Left lung (tissue), 10 donors: ENCODE results near the gene TMIGD3. TPM values are rescaled to one million over a fixed set of nuclear protein-coding genes. Genes with fewer than 3 reads are reported as not detected.

Experiments
- ATAC-seq: fragments of 200-7000 bp; cut with Tn5 transposase; one replicate; pipeline ENCODE4 v1.9.1; 2020; ENCODE audit warnings: moderate library complexity
- DNase-seq, 4 donors: peaks; one replicate each; pipeline ENCODE4 v3.0.0-alpha.2; 2013 to 2020
- H3K27ac ChIP-seq, 2 donors: fragments of 200-600 bp; sonication (generic) in 1 of 2; one replicate each; pipeline versions ENCODE4 v1.5.0 to v1.8.0; 2020 to 2021
- H3K27me3 ChIP-seq, 2 donors: fragments of 200-600 bp; sonication (generic) in 1 of 2; one replicate each; pipeline versions ENCODE4 v1.5.0 to v1.8.0; 2020 to 2021
- H3K36me3 ChIP-seq, 2 donors: fragments of 200-600 bp; sonication (generic) in 1 of 2; one replicate each; pipeline versions ENCODE4 v1.5.0 to v1.8.0; 2020 to 2021
- H3K4me1 ChIP-seq, 2 donors: fragments of 200-600 bp; one replicate each; pipeline ENCODE4 v1.8.0; 2021
- H3K4me3 ChIP-seq, 2 donors: fragments of 200-600 bp; sonication (generic) in 1 of 2; one replicate each; pipeline versions ENCODE4 v1.5.0 to v1.8.0; 2020 to 2021; ENCODE audit warnings: mild to moderate bottlenecking in 1 of 2
- H3K9me3 ChIP-seq, 2 donors: fragments of 200-600 bp; sonication (generic) in 1 of 2; one replicate each; pipeline versions ENCODE4 v1.5.0 to v1.8.0; 2020 to 2021
- intact Hi-C, 2 donors: fragments of 100-400 bp; cut with DNase I; formaldehyde crosslinking; loops; one replicate each; pipeline versions ENCODE4 v1.11.2 to v1.14.2; 2022
- polyA plus RNA-seq, 6 donors: library from polyadenylated mRNA; unstranded; fragments of 120-200 nt; gene quantifications; one replicate each; pipeline ENCODE4 v1.2.1, GENCODE V29; 2013; ENCODE audit not compliant: insufficient read length in 6 of 6
- total RNA-seq, 2 donors: library from RNA; stranded (reverse); fragmentation: NEBNext Ultra II Directional; extraction: Animal tissue kit (Norgen Biotek cat#: 25700); gene quantifications; one replicate each; pipeline ENCODE4 v1.2.1, GENCODE V29; 2021
- TF ChIP-seq, protein P1 (sequence below), 2 donors: fragments of 200-600 bp; sonication (generic) in 1 of 2; IDR thresholded peaks; one replicate each; pipeline versions ENCODE4 v1.5.0 to v1.8.0; 2021; ENCODE audit warnings: antibody characterized with exemption in 2 of 2
- donor health status: DM: no; HTN: yes; CAD: no.
- donor health status: DM: no; HTN: no; CAD: no.

TMIGD3 gene
- total and polyA plus RNA-seq, 8 donors = 0.14 to 27.0 (median 0.65) TPM

DNA sequence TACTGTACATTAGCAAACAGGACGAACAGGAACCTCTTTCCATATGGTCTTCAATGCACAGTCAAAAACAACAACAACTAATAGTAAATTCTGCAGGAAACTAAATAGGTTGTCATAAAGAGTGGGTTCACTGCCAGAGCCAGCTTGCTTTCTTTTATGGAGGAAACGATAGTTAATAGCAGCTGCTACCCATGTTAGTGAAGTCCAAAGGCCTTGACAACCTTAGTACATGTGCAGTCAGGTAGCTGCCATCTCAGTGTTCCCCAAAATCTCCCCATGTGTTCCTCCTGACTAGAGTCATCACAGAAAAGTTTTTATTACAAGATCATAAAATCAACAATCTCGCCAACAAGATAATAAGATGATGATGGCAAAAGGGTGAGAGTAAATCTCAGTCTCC, 16.6 kb upstream of the TMIGD3 start:
- no peak overlapping the region for H3K27ac ChIP-seq
- H3K4me1 ChIP-seq = peaks cover 10 to 26% of the 10 kb centered on the region in 2 donors
- H3K9me3 ChIP-seq = peaks cover 0 to 5% of the 10 kb centered on the region in 2 donors
- TF ChIP-seq, protein P1, sequence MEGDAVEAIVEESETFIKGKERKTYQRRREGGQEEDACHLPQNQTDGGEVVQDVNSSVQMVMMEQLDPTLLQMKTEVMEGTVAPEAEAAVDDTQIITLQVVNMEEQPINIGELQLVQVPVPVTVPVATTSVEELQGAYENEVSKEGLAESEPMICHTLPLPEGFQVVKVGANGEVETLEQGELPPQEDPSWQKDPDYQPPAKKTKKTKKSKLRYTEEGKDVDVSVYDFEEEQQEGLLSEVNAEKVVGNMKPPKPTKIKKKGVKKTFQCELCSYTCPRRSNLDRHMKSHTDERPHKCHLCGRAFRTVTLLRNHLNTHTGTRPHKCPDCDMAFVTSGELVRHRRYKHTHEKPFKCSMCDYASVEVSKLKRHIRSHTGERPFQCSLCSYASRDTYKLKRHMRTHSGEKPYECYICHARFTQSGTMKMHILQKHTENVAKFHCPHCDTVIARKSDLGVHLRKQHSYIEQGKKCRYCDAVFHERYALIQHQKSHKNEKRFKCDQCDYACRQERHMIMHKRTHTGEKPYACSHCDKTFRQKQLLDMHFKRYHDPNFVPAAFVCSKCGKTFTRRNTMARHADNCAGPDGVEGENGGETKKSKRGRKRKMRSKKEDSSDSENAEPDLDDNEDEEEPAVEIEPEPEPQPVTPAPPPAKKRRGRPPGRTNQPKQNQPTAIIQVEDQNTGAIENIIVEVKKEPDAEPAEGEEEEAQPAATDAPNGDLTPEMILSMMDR (IDR thresholded peaks at IDR 0.05) = no peak
- intact Hi-C loops = no loop called here
- no peak for ATAC-seq
- DNase-seq = no peak
- H3K4me3 ChIP-seq = no peak overlapping the region
- no peaks in the 10 kb centered on the region for H3K27me3 ChIP-seq
- H3K36me3 ChIP-seq = no peaks in the 10 kb centered on the region

GRCh38 chr1:111517469-111518225, 14.2 kb upstream of the TMIGD3 start:
- H3K27ac ChIP-seq = no peak overlapping the region
- H3K4me3 ChIP-seq = no peak overlapping the region
- H3K9me3 ChIP-seq = no peaks in the 10 kb centered on the region
- intact Hi-C loops = no loop called here
- ATAC-seq (no peak), DNase-seq (no peak)
- no peaks in the 10 kb centered on the region for H3K36me3 ChIP-seq
- TF ChIP-seq, protein P1 (IDR thresholded peaks at IDR 0.05) = no peak
- H3K4me1 ChIP-seq = peaks cover 16 to 50% of the 10 kb centered on the region in 2 donors
- H3K27me3 ChIP-seq = no peaks in the 10 kb centered on the region

GRCh38 chr1:111516005-111516535, 12.6 kb upstream of the TMIGD3 start:
- Histone ChIP-seq H3K9me3 (no peaks in the 10 kb centered on the region), H3K4me1 (peaks cover 24 to 53% of the 10 kb centered on the region in 2 donors), H3K27ac (peak overlapping the region; percentile 70 to 91), H3K36me3 (no peaks in the 10 kb centered on the region), H3K4me3 (peak overlapping the region; percentile 20 to 45), H3K27me3 (no peaks in the 10 kb centered on the region)
- TF ChIP-seq, protein P1 (IDR thresholded peaks at IDR 0.05) = peak in 1 of 2 donors; percentile 35
- peak; percentile 62 for ATAC-seq
- intact Hi-C loops = no loop called here
- peak in 2 of 4 donors; percentile 36 to 64 for DNase-seq

DNA sequence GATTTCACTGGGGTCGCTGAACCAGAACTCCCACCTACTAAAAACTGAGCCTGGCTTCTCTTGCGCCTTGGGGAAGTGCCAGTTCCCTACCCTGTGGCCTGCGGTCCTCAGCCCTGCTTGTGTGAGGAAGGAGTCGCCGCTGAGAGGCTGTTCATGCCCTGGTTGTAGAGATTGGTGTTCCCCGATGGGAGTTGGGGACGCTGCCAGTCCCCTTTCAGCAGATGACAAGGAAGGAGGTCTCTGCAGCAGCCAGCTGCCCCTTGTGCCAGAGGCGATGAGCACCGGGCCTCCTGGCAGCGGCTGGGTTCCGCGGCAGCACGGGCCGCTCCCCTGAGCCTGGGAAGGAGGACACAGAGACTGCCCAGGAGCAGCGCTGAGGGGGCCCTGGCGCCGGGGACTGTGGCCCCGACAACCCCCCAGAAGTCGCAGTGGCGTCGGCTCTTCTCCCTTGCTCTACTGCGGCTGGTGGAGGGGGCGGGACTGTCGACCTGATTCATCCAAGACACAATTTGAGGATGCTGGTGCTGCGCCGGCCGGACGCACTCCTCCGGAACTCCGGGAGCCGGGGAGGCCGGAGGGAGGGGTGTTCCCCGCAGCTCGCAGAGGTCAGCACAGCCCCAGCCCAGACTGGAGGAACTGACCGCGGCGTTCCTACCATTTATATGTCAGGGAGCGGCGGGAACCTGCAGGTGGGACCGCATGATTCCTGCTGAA, 12.0 kb upstream of the TMIGD3 start:
- no peaks in the 10 kb centered on the region for H3K36me3 ChIP-seq
- intact Hi-C loops = no loop called here
- ATAC-seq (peak; percentile 60), DNase-seq (peak in 2 of 4 donors; percentile 63 to 92)
- H3K27me3 ChIP-seq = no peaks in the 10 kb centered on the region
- TF ChIP-seq, protein P1 (IDR thresholded peaks at IDR 0.05) = no peak
- H3K9me3 ChIP-seq = no peaks in the 10 kb centered on the region
- H3K27ac ChIP-seq = peak overlapping the region; percentile 70 to 91
- H3K4me3 ChIP-seq = peak overlapping the region; percentile 20 to 45
- peaks cover 24 to 58% of the 10 kb centered on the region in 2 donors for H3K4me1 ChIP-seq
